Adrenal gland (tissue), 12 donors: ENCODE measurements around the gene MBOAT1. TPM values are rescaled to one million over a fixed set of nuclear protein-coding genes. Genes with fewer than 3 reads are reported as not detected.

Experiments used
- DNase-seq, 7 donors: peaks; one replicate each; pipeline ENCODE4 v3.0.0-alpha.2; 2019 to 2020
- H3K27ac ChIP-seq, 5 donors: fragments of 200-600 bp; sonication (generic) in 4 of 5; 1 replicate in 3 of 5; 2 replicates in 2 of 5; pipeline versions ENCODE4 v1.5.1 to v1.8.0; 2016 to 2020; ENCODE audit warnings: mild to moderate bottlenecking in 1 of 5
- H3K27me3 ChIP-seq: fragments of 200-600 bp; 2 replicates; pipeline ENCODE4 v1.8.0; 2021
- H3K36me3 ChIP-seq, 2 donors: fragments of 200-600 bp; replicated peaks in 1 of 2; 1 replicate in 1 of 2; 2 replicates in 1 of 2; pipeline versions ENCODE4 v1.5.1 to v1.8.0; 2018 to 2022
- H3K4me1 ChIP-seq, 2 donors: fragments of 200-600 bp; replicated peaks in 1 of 2; 1 replicate in 1 of 2; 2 replicates in 1 of 2; pipeline versions ENCODE4 v1.5.1 to v1.8.0; 2018 to 2021
- H3K4me3 ChIP-seq, 4 donors: fragments of 200-600 bp; sonication (generic) in 3 of 4; one replicate each; pipeline ENCODE4 v1.5.1; 2016 to 2018
- H3K9me3 ChIP-seq, 3 donors: fragments of 200-600 bp; sonication (generic) in 1 of 3; replicated peaks in 1 of 3; 1 replicate in 2 of 3; 2 replicates in 1 of 3; pipeline versions ENCODE4 v1.5.1 to v1.8.0; 2016 to 2021
- POLR2A ChIP-seq, 2 donors: fragments of 450-650 bp; IDR thresholded peaks; one replicate each; pipeline ENCODE4 v1.6.1; 2017; ENCODE audit warnings: antibody characterized with exemption in 2 of 2, mild to moderate bottlenecking in 2 of 2, moderate library complexity in 1 of 2
- WGBS, 4 donors: extraction: QIAGEN DNeasy Blood & Tissue Kit in 2 of 4; methylation state at CpG; one replicate each; pipeline versions ENCODE4 v1.1.5 to v1.1.7; 2013 to 2017; 5-methylcytosine and 5-hydroxymethylcytosine counted together
- intact Hi-C, 2 donors: fragments of 100-400 bp; cut with DNase I; formaldehyde crosslinking; loops; one replicate each; pipeline versions ENCODE4 v1.14.1 to v1.15.0; 2022 to 2023
- polyA plus RNA-seq, 3 donors: library from polyadenylated mRNA; stranded (reverse); fragments of 200-250 nt in 2 of 3; fragments of 350-450 nt in 1 of 3; fragmentation: Illumina TruSeq in 1 of 3; extraction: RNeasy Lipid Tissue Mini Kit (QIAGEN cat#74804) in 1 of 3; gene quantifications; one replicate each; pipeline ENCODE4 v1.2.3, GENCODE V29; 2013 to 2014
- total RNA-seq, 9 donors: library from RNA; depleted of rRNA in 4 of 9; stranded (reverse); fragments of >200 nt in 4 of 9; fragments of 120-200 nt in 1 of 9; fragmentation: NEBNext Ultra II Directional in 1 of 9; extraction: Animal tissue kit (Norgen Biotek cat#: 25700) in 1 of 9; gene quantifications; one replicate each; pipeline versions ENCODE4 v1.1.0 to v1.2.4, GENCODE V29; 2013 to 2023
- TF ChIP-seq, protein P1 (sequence below), 6 experiments: fragments of 450-650 bp in 4 of 6; fragments of 200-600 bp in 2 of 6; sonication (generic) in 1 of 6; IDR thresholded peaks; 1 replicate in 5 of 6; 2 replicates in 1 of 6; pipeline versions ENCODE4 v1.5.1 to v1.8.0; 2016 to 2021; ENCODE audit warnings: antibody characterized with exemption in 6 of 6, mild to moderate bottlenecking in 2 of 6, moderate library complexity in 1 of 6
- donor health status: healthy with polysubstance abuse.
- donor health status: Bipolar disorder and iron deficiency.
- donor health status: DM: yes; HTN: yes; CAD: no.
- donor health status: DM: no; HTN: no; CAD: no.
- donor health status: DM: no; HTN: no; CAD: no.
- donor health status: DM: yes; HTN: yes; CAD: no.

Gene MBOAT1
- total and polyA plus RNA-seq, 12 donors, result 1.5 to 18.9 (median 7.4) TPM

DNA sequence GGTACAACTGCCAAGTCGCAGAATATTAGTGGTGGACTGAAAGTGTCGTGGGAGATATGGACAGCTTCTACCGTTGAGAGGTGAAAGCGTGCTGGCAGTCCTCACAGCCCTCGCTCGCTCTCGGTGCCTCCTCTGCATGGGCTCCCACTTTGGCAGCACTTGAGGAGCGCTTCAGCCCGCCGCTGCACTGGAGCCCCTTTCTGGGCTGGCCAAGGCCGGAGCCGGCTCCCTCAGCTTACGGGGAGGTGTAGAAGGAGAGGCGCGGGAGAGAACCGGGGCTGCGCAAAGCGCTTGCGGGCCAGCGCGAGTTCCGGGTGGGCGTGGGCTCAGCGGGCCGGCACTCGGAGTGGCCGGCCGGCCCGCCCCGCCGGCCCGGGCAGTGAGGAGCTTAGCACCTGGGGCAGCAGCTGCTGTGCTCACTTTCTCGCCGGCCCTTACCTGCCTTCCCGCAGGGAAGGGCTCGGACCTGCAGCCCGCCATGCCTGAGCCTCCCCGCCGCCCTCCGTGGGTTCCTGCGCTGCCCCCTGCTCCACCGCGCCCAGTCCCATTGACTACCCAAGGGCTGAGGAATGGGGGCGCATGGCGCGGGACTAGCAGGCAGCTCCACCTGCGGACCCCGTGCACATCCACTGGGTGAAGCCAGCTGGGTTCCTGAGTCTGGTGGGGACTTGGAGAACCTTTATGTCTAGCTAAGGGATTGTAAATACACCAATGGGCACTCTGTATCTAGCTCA, 47.2 kb upstream of the MBOAT1 start:
- Histone ChIP-seq H3K4me1 (no peaks in the 10 kb centered on the region), H3K27me3 (no peaks in the 10 kb centered on the region), H3K4me3 (no peak overlapping the region), H3K36me3 (no peaks in the 10 kb centered on the region), H3K9me3 (no peaks in the 10 kb centered on the region), H3K27ac (no peak overlapping the region)
- intact Hi-C loops, result no loop called here
- no peak for DNase-seq
- TF ChIP-seq POLR2A (IDR thresholded peaks at IDR 0.05), result no peak
- TF ChIP-seq, protein P1, sequence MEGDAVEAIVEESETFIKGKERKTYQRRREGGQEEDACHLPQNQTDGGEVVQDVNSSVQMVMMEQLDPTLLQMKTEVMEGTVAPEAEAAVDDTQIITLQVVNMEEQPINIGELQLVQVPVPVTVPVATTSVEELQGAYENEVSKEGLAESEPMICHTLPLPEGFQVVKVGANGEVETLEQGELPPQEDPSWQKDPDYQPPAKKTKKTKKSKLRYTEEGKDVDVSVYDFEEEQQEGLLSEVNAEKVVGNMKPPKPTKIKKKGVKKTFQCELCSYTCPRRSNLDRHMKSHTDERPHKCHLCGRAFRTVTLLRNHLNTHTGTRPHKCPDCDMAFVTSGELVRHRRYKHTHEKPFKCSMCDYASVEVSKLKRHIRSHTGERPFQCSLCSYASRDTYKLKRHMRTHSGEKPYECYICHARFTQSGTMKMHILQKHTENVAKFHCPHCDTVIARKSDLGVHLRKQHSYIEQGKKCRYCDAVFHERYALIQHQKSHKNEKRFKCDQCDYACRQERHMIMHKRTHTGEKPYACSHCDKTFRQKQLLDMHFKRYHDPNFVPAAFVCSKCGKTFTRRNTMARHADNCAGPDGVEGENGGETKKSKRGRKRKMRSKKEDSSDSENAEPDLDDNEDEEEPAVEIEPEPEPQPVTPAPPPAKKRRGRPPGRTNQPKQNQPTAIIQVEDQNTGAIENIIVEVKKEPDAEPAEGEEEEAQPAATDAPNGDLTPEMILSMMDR (IDR thresholded peaks at IDR 0.05), result no peak
- WGBS, 4 donors, result 89 to 97% (median 94%) methylated on average over 18 to 48 of the region's 48 CpGs

DNA sequence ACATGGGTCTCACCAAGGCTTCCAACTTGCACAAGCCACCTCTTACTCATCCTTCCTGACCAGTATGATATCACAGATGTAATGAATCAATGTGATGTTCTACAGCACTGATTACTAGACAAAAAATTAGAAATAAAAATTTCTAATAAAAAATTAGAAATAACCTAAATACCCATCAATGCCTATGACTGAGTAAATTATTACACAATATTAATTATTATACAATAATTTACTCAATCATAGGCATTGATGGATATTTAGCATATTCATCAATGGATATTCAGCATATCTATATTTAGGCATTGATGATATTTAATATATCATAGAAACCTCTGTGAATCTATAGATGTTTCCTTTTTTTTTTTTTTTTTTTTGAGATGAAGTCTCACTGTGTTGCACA, 43.2 kb upstream of the MBOAT1 start:
- Histone ChIP-seq H3K9me3 (no peaks in the 10 kb centered on the region), H3K36me3 (no peaks in the 10 kb centered on the region), H3K4me1 (no peaks in the 10 kb centered on the region), H3K4me3 (no peak overlapping the region), H3K27ac (no peak overlapping the region), H3K27me3 (no peaks in the 10 kb centered on the region)
- no peak for TF ChIP-seq POLR2A (IDR thresholded peaks at IDR 0.05)
- TF ChIP-seq, protein P1 (IDR thresholded peaks at IDR 0.05), result no peak
- no peak for DNase-seq
- intact Hi-C loops, result no loop called here

GRCh38 chr6:20254295-20254694, 42.0 kb upstream of the MBOAT1 start:
- intact Hi-C loops, result no loop called here
- H3K4me3 ChIP-seq, result no peak overlapping the region
- DNase-seq, result no peak
- H3K36me3 ChIP-seq, result no peaks in the 10 kb centered on the region
- no peak overlapping the region for H3K27ac ChIP-seq
- H3K4me1 ChIP-seq, result no peaks in the 10 kb centered on the region
- H3K27me3 ChIP-seq, result no peaks in the 10 kb centered on the region
- no peaks in the 10 kb centered on the region for H3K9me3 ChIP-seq
- TF ChIP-seq POLR2A (IDR thresholded peaks at IDR 0.05), result no peak
- TF ChIP-seq, protein P1 (IDR thresholded peaks at IDR 0.05), result no peak

GRCh38 chr6:20253021-20253420, 40.8 kb upstream of the MBOAT1 start:
- Histone ChIP-seq H3K4me1 (no peaks in the 10 kb centered on the region), H3K36me3 (no peaks in the 10 kb centered on the region), H3K27me3 (no peaks in the 10 kb centered on the region), H3K9me3 (no peaks in the 10 kb centered on the region), H3K4me3 (no peak overlapping the region), H3K27ac (no peak overlapping the region)
- no peak for DNase-seq
- TF ChIP-seq, protein P1 (IDR thresholded peaks at IDR 0.05), result no peak
- WGBS, 4 donors, result 44 to 68% (median 53%) methylated on average over 2 of the region's 2 CpGs
- intact Hi-C loops, result no loop called here
